KMS-11 (cell line): ENCODE measurements around the gene ZNRF1.

Experiments used
- H2AFZ ChIP-seq: fragments of 200-600 bp; sonication (generic); 2 replicates; pipeline ENCODE4 v1.6.1; 2016; ENCODE audit warnings: antibody characterized with exemption, mixed run types, low read depth
- H3K27ac ChIP-seq: fragments of 200-600 bp; sonication (generic); 2 replicates; pipeline ENCODE4 v1.6.1; 2016; ENCODE audit warnings: mild to moderate bottlenecking, mixed run types
- H3K27me3 ChIP-seq: fragments of 200-600 bp; sonication (generic); 2 replicates; pipeline ENCODE4 v1.6.1; 2017; ENCODE audit warnings: mild to moderate bottlenecking, low read depth, mixed run types, moderate library complexity; ENCODE audit not compliant: insufficient read depth
- H3K36me3 ChIP-seq: fragments of 200-600 bp; sonication (generic); 2 replicates; pipeline ENCODE4 v1.6.1; 2017; ENCODE audit warnings: mild to moderate bottlenecking, mixed run types; ENCODE audit not compliant: insufficient read depth
- H3K4me1 ChIP-seq: fragments of 200-600 bp; sonication (generic); 2 replicates; pipeline ENCODE4 v1.6.1; 2016; ENCODE audit warnings: mild to moderate bottlenecking, low read depth, mixed run types; ENCODE audit not compliant: poor library complexity, severe bottlenecking
- H3K4me2 ChIP-seq: fragments of 200-600 bp; sonication (generic); 2 replicates; pipeline ENCODE4 v1.7.0; 2016; ENCODE audit warnings: mild to moderate bottlenecking, mixed run types
- H3K4me3 ChIP-seq: fragments of 200-600 bp; sonication (generic); IDR thresholded peaks from 2 replicates; pipeline ENCODE4 v1.6.1; 2017; ENCODE audit warnings: low read depth, low read length, mixed read lengths; ENCODE audit not compliant: insufficient read depth
- H3K79me2 ChIP-seq: fragments of 200-600 bp; sonication (generic); 2 replicates; pipeline ENCODE4 v1.6.1; 2016; ENCODE audit warnings: low read depth, mixed run types; ENCODE audit not compliant: insufficient read depth
- H3K9ac ChIP-seq: fragments of 200-600 bp; sonication (generic); 2 replicates; pipeline ENCODE4 v1.6.1; 2016; ENCODE audit warnings: mild to moderate bottlenecking, mixed run types
- H4K20me1 ChIP-seq: fragments of 200-600 bp; sonication (generic); 2 replicates; pipeline ENCODE4 v1.6.1; 2016; ENCODE audit warnings: mild to moderate bottlenecking, mixed run types; ENCODE audit not compliant: insufficient read depth
- TF ChIP-seq, protein P1 (sequence below): fragments of 200-600 bp; sonication (generic); conservative IDR thresholded peaks from 2 replicates; pipeline ENCODE4 v1.6.1; 2017; ENCODE audit warnings: low read depth, mild to moderate bottlenecking, antibody characterized with exemption, low read length, moderate library complexity, mixed read lengths

ZNRF1 gene

DNA sequence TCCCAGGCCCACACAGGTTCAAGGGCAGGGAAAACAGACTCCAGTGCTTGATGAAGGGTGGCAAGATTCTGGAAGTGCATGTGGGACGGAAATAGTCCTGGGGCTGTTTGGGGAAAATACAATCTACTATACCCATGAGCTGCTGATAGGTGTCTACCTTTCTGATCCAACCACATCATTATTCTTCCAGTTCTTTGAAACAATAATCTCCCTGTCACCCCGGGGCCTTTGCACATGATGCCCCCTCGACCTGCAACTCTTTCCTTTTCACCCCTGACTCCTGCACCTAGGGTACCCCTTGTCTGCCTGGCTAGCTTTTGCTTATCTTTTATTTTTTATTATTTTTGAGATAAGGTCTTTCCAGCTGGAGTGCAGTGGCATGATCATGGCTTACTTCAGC lies 72.8 kb downstream of the ZNRF1 start:
- Histone ChIP-seq H3K4me2 (no peak overlapping the region), H3K4me1 (no peaks in the 10 kb centered on the region), H3K36me3 (no peaks in the 10 kb centered on the region), H3K4me3 (no peak overlapping the region), H3K79me2 (no peaks in the 10 kb centered on the region), H3K27me3 (no peaks in the 10 kb centered on the region), H2AFZ (no peak overlapping the region), H4K20me1 (no peaks in the 10 kb centered on the region), H3K9ac (no peak overlapping the region), H3K27ac (no peak overlapping the region)
- TF ChIP-seq, protein P1, sequence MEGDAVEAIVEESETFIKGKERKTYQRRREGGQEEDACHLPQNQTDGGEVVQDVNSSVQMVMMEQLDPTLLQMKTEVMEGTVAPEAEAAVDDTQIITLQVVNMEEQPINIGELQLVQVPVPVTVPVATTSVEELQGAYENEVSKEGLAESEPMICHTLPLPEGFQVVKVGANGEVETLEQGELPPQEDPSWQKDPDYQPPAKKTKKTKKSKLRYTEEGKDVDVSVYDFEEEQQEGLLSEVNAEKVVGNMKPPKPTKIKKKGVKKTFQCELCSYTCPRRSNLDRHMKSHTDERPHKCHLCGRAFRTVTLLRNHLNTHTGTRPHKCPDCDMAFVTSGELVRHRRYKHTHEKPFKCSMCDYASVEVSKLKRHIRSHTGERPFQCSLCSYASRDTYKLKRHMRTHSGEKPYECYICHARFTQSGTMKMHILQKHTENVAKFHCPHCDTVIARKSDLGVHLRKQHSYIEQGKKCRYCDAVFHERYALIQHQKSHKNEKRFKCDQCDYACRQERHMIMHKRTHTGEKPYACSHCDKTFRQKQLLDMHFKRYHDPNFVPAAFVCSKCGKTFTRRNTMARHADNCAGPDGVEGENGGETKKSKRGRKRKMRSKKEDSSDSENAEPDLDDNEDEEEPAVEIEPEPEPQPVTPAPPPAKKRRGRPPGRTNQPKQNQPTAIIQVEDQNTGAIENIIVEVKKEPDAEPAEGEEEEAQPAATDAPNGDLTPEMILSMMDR, result no peak

DNA sequence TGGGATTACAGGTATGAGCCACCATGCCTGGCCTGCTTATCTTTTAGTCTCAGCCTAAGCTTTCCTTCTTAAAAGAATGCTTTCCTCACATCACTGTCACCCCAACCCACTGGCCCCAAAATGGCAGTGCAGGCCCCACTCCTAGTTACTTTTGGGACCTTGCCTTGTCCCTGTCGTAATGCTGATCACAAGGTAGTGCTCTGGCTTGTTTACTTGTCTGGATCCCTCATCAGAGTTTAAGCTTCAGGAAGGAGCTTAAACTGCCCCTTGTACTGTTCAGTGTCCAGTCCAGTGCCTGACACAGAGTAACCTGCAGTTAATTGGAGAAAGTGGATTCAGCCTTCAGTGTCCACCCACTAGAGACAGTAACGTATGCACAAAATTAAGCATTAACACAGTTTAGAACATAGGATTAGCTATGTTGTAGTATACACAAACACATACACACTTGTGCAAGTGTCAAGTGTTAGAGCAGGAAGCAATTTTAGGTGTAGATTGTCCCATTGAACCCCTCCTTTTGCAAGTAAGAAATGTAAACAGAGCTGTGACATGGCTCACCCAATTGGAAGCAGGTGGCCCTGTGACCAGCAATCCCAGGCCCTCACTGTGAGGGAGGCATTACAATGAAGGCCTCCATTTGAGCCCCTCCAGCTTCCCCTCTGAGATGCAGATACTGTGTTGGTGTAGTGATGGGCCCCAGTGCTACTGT lies 73.6 kb downstream of the ZNRF1 start:
- H3K27ac ChIP-seq, result no peak overlapping the region
- TF ChIP-seq, protein P1, result no peak
- H3K36me3 ChIP-seq, result no peaks in the 10 kb centered on the region
- no peak overlapping the region for H3K4me2 ChIP-seq
- no peak overlapping the region for H3K4me3 ChIP-seq
- no peak overlapping the region for H3K9ac ChIP-seq
- H3K27me3 ChIP-seq, result no peaks in the 10 kb centered on the region
- H3K79me2 ChIP-seq, result no peaks in the 10 kb centered on the region
- H3K4me1 ChIP-seq, result no peaks in the 10 kb centered on the region
- H2AFZ ChIP-seq, result no peak overlapping the region
- no peaks in the 10 kb centered on the region for H4K20me1 ChIP-seq

DNA sequence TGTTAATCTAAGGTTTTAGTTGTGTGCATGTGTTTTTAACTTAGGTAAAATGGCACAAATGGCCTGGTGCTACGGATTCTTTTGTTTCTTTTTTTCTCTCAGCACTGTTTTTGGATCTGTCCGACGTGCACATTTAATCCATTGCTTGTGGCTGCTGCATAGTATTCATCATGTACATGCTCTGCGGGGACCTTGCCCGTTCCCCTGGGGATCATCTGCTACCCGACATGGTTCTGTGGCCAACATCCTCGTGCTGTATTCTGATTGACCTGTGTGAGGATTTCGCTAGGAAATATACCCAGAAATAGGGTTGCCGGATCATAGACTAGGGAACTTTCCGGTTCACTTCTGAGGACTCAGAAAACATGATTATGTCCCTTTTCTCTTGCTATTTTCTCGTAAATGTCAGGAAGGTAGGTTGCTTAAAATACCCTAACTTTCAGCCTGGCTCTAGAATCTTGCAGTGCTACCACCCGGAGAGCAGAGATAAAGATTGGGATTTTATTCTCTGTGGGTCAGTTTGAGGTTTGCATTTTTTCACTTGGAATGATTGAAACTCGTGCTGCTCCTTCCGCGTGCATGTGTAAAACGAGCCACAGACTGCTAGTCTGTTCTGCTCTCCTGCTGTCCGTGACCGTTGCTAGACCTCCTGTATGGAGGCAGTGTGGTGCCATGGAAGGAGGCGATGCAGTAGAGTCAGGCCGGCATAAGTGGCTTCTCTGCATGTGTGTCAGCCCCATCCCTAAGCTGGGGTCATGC lies 74.9 kb downstream of the ZNRF1 start:
- Histone ChIP-seq H2AFZ (no peak overlapping the region), H3K4me1 (no peaks in the 10 kb centered on the region), H3K36me3 (no peaks in the 10 kb centered on the region), H3K27ac (no peak overlapping the region), H4K20me1 (no peaks in the 10 kb centered on the region), H3K27me3 (no peaks in the 10 kb centered on the region), H3K4me2 (no peak overlapping the region), H3K9ac (no peak overlapping the region), H3K79me2 (no peaks in the 10 kb centered on the region), H3K4me3 (no peak overlapping the region)
- TF ChIP-seq, protein P1, result no peak

DNA sequence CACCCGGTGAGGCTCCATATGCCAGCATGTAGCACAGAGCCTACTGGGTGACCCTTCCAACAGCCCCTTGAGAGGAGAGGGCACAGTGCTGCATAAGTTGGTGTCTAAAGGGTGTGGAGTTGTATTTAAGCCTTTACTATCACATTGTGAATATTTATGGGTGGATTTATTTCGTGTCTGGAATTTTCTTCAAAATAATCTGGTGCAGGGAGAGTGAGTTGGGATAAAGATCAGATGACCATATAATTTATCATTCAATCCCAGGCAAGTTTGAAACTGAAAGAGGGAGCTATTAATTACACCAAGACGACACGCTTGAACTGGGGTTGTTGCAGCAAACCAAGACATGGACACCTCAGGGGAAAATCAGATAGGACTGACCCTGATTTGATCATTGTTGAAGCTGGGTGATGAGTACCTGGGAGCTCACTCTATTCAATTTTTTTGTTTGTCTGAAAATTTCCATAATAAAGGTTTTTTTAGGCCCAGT lies 75.5 kb downstream of the ZNRF1 start:
- no peak overlapping the region for H2AFZ ChIP-seq
- H3K27ac ChIP-seq, result no peak overlapping the region
- no peaks in the 10 kb centered on the region for H4K20me1 ChIP-seq
- H3K4me1 ChIP-seq, result no peaks in the 10 kb centered on the region
- H3K4me3 ChIP-seq, result no peak overlapping the region
- H3K36me3 ChIP-seq, result no peaks in the 10 kb centered on the region
- H3K79me2 ChIP-seq, result no peaks in the 10 kb centered on the region
- no peaks in the 10 kb centered on the region for H3K27me3 ChIP-seq
- H3K4me2 ChIP-seq, result no peak overlapping the region
- TF ChIP-seq, protein P1, result no peak
- no peak overlapping the region for H3K9ac ChIP-seq
